GM18870 (cell line): ENCODE results near the gene MSH6.
"Not testable (repeated sequence)": the region's sequence is repeated elsewhere in the genome, so short reads cannot be mapped to it uniquely, and the experiment has no call there.

Source experiments
- ATAC-seq: cut with Tn5 transposase; IDR thresholded peaks from one replicate; pipeline ENCODE4 v1.9.1; 2021; ENCODE audit warnings: moderate library complexity; ENCODE audit not compliant: unreplicated experiment

MSH6 gene

GRCh38 chr2:47843407-47843806, 60.5 kb downstream of the MSH6 start:
- ATAC-seq = no peak

DNA sequence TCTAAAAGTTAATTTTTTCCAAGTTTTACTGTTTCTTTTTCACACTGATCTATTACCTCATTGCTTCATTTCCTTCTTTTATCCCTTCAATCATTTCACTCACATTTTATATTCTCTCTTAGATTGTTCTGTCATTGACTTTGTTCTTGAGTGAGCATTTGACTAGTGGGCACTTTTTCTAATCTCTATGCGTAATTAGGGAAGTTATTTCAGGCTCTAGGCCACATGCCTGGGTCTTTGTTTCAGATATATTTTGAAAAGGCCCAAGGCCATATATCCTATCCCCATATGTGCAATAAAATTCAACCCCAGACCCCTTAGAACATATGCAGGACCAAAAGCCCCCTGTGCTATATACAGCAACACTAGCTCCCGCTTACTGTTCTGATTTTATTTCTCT, 61.2 kb downstream of the MSH6 start:
- no peak for ATAC-seq

DNA sequence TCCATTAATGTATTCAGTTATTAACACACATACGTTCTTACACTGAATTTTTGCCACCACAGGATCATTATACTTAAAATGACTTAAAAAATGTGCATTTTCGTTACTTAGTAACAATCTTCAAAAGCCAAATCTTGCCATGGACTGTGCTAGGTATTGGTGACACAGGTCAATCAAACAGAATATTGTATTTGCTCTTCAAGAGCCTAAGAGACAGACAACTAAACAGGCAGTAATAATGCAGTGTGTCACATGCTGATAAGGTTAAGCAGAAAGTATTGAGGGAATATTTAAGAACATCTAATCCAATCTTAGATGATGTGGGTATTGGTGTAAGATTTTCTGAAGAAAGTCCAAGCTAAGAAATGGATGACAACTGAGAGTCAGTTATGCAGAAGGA, 66.4 kb downstream of the MSH6 start:
- ATAC-seq = no peak

DNA sequence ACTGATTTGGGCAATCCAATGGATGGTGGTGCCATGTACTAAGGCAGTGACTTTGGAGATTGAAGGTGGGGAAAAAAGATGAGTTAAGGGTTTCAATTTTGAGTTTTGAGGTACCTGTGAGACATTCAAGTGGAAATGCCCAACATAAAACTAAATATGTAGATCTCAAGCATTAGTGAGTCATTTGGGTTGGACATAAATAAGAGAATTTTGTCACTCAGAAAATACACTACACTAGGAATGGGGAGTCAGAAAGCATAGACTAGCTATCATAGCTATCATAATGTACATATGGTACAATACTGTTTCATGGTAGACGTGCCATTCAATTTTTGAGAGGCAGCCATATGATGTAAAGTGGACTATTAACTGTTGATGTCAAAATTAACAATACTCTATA, 67.3 kb downstream of the MSH6 start:
- no peak for ATAC-seq

DNA sequence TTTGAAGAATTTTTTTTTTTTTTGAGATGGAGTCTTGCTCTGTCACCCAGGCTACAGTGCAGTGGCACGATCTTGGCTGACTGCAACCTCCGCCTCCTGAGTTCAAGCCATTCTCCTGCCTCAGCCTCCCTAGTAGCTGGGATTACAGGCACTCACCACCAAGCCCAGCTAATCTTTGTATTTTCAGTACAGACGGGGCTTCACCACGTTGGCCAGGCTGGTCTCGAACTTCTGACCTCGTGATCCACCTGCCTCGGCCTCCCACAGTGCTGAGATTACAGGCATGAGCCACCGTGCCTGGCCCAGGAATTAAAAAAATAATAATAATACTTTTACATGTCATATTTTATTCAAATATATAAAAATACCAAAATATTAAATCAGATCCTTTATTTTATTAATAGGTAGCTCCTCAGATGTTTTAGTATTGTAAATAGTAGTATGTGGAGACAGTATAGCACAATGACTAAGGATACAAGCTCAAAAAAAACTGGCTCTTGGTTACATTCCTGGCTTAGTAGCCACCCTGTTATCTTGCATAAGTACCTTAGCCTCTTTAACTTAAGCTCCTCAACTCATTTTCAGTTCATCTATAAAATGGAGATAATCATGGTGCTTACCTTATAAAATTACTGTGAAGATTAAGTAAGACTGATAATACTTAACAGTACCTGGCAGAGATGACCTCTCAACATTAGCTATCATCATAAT, 70.3 kb downstream of the MSH6 start:
- ATAC-seq = not testable (repeated sequence)
